Stimulated activated naive B cell treated with anti-CD40 and anti-IgM and Interleukin-4, amounts not matched to agents 10 μg/mL and 1 μg/mL and 100 μg/mL, for 72 hours (primary cell): Measurements from ENCODE around the gene ATP6V0A1.
A peak's percentile ranks its signal among the peaks of the same experiment; 100 is the strongest.
"Not testable (repeated sequence)": the region's sequence is repeated elsewhere in the genome, so short reads cannot be mapped to it uniquely, and the experiment has no call there.

Source experiments
- ATAC-seq, 2 donors: fragments of 150-1000 bp; cut with Tn5 transposase; replicated peaks; 2 replicates each; pipeline ENCODE4 v1.10.0; 2021; ENCODE audit warnings: moderate library complexity in 1 of 2
- DNase-seq: peaks from one replicate; pipeline ENCODE4 v3.0.0; 2021
- H3K27ac Mint-ChIP-seq: one replicate; pipeline ENCODE4 v1.8.0; 2022; ENCODE audit warnings: mild to moderate bottlenecking, mixed read lengths
- H3K27me3 Mint-ChIP-seq, 2 donors: one replicate each; pipeline ENCODE4 v1.8.0; 2022; ENCODE audit warnings: mixed read lengths in 2 of 2
- H3K36me3 Mint-ChIP-seq, 2 donors: one replicate each; pipeline ENCODE4 v1.8.0; 2022; ENCODE audit warnings: mixed read lengths in 2 of 2, mild to moderate bottlenecking in 1 of 2
- H3K4me1 Mint-ChIP-seq, 2 donors: one replicate each; pipeline ENCODE4 v1.8.0; 2022; ENCODE audit warnings: mixed read lengths in 2 of 2, mild to moderate bottlenecking in 1 of 2
- H3K4me3 Mint-ChIP-seq, 2 donors: one replicate each; pipeline ENCODE4 v1.8.0; 2022; ENCODE audit warnings: mild to moderate bottlenecking in 2 of 2, mixed read lengths in 2 of 2, moderate library complexity in 1 of 2
- H3K9me3 Mint-ChIP-seq, 2 donors: one replicate each; pipeline ENCODE4 v1.8.0; 2022; ENCODE audit warnings: mixed read lengths in 2 of 2, mild to moderate bottlenecking in 1 of 2

The ATP6V0A1 gene

GRCh38 chr17:42554250-42555121, 95.8 kb downstream of the ATP6V0A1 start:
- peaks cover 2 to 25% of the 10 kb centered on the region in 2 donors for H3K36me3 Mint-ChIP-seq
- H3K9me3 Mint-ChIP-seq = no peaks in the 10 kb centered on the region
- H3K27ac Mint-ChIP-seq = peak overlapping the region; percentile 98
- peaks cover 21 to 38% of the 10 kb centered on the region in 2 donors for H3K4me1 Mint-ChIP-seq
- ATAC-seq = peak; percentile 92 to 94
- DNase-seq = peak; percentile 85
- H3K4me3 Mint-ChIP-seq = peak overlapping the region; percentile 93 to 99
- H3K27me3 Mint-ChIP-seq = no peaks in the 10 kb centered on the region

GRCh38 chr17:42555122-42555622, 96.5 kb downstream of the ATP6V0A1 start:
- Mint-ChIP-seq H3K27me3 (no peaks in the 10 kb centered on the region), H3K9me3 (no peaks in the 10 kb centered on the region), H3K4me3 (peak overlapping the region; percentile 93 to 99), H3K27ac (peak overlapping the region; percentile 98), H3K36me3 (peaks cover 4 to 25% of the 10 kb centered on the region in 2 donors), H3K4me1 (peaks cover 23 to 38% of the 10 kb centered on the region in 2 donors)
- ATAC-seq (peak; percentile 18 to 20), DNase-seq (no peak)

- H3K9me3 Mint-ChIP-seq, H3K27ac Mint-ChIP-seq, DNase-seq, ATAC-seq, H3K27me3 Mint-ChIP-seq: not testable (repeated sequence)
- Mint-ChIP-seq H3K36me3 (peaks cover 4 to 21% of the 10 kb centered on the region in 2 donors), H3K4me3 (peak overlapping the region in 1 of 2 donors; percentile 93), H3K4me1 (peaks cover 23 to 32% of the 10 kb centered on the region in 2 donors)
These were observed 97.4 kb downstream of the ATP6V0A1 start for GRCh38 chr17:42555961-42556617.

GRCh38 chr17:42559075-42559474, 100.4 kb downstream of the ATP6V0A1 start:
- ATAC-seq = no peak
- Mint-ChIP-seq H3K27ac (no peak overlapping the region), H3K4me1 (peaks cover 28 to 43% of the 10 kb centered on the region in 2 donors), H3K9me3 (peaks cover 0 to 1% of the 10 kb centered on the region in 2 donors), H3K4me3 (no peak overlapping the region), H3K27me3 (no peaks in the 10 kb centered on the region), H3K36me3 (peaks cover 18 to 26% of the 10 kb centered on the region in 2 donors)
- no peak for DNase-seq

GRCh38 chr17:42560246-42560645, 101.6 kb downstream of the ATP6V0A1 start:
- DNase-seq (no peak), ATAC-seq (no peak)
- Mint-ChIP-seq H3K27me3 (no peaks in the 10 kb centered on the region), H3K4me3 (peak overlapping the region in 1 of 2 donors; percentile 56), H3K27ac (no peak overlapping the region), H3K4me1 (peaks cover 32 to 40% of the 10 kb centered on the region in 2 donors), H3K36me3 (peaks cover 22 to 32% of the 10 kb centered on the region in 2 donors), H3K9me3 (peaks cover 0 to 1% of the 10 kb centered on the region in 2 donors)

- peak; percentile 78 to 81 for ATAC-seq
- Mint-ChIP-seq H3K36me3 (peaks cover 27 to 37% of the 10 kb centered on the region in 2 donors), H3K4me1 (peaks cover 29 to 50% of the 10 kb centered on the region in 2 donors), H3K27ac (peak within 1 kb of the TSS; percentile 95), H3K27me3 (no peaks in the 10 kb centered on the region), H3K4me3 (peak within 1 kb of the TSS; percentile 92 to 99), H3K9me3 (peaks cover 0 to 1% of the 10 kb centered on the region in 2 donors)
- DNase-seq = peak; percentile 91
These were observed 103.3 kb downstream of the ATP6V0A1 start, which contains the start of gene COASY for GRCh38 chr17:42561897-42562387. TSS of gene COASY (plus strand) at chr17:42562148. CDS start at chr17:42562623, 475 bp downstream.

GRCh38 chr17:42562388-42563142, 103.9 kb downstream of the ATP6V0A1 start:
- peak overlapping the region; percentile 95 for H3K27ac Mint-ChIP-seq
- H3K27me3 Mint-ChIP-seq = no peaks in the 10 kb centered on the region
- H3K36me3 Mint-ChIP-seq = peaks cover 29 to 36% of the 10 kb centered on the region in 2 donors
- H3K9me3 Mint-ChIP-seq = peaks cover 0 to 1% of the 10 kb centered on the region in 2 donors
- no peak for DNase-seq
- H3K4me3 Mint-ChIP-seq = peak overlapping the region; percentile 92 to 99
- peaks cover 29 to 51% of the 10 kb centered on the region in 2 donors for H3K4me1 Mint-ChIP-seq
- ATAC-seq = peak; percentile 6 to 17

- H3K36me3 Mint-ChIP-seq = peaks cover 33 to 40% of the 10 kb centered on the region in 2 donors
- H3K4me3 Mint-ChIP-seq = peak overlapping the region; percentile 92 to 99
- H3K9me3 Mint-ChIP-seq = peaks cover 0 to 1% of the 10 kb centered on the region in 2 donors
- peaks cover 32 to 57% of the 10 kb centered on the region in 2 donors for H3K4me1 Mint-ChIP-seq
- H3K27ac Mint-ChIP-seq = peak overlapping the region; percentile 95
- DNase-seq (no peak), ATAC-seq (no peak)
- H3K27me3 Mint-ChIP-seq = no peaks in the 10 kb centered on the region
These were observed 104.4 kb downstream of the ATP6V0A1 start for GRCh38 chr17:42563143-42563509.

- peak overlapping the region; percentile 95 for H3K27ac Mint-ChIP-seq
- no peaks in the 10 kb centered on the region for H3K27me3 Mint-ChIP-seq
- H3K36me3 Mint-ChIP-seq = peaks cover 33 to 41% of the 10 kb centered on the region in 2 donors
- ATAC-seq (no peak), DNase-seq (no peak)
- peak overlapping the region; percentile 92 to 99 for H3K4me3 Mint-ChIP-seq
- H3K9me3 Mint-ChIP-seq = peaks cover 0 to 1% of the 10 kb centered on the region in 2 donors
- peaks cover 32 to 59% of the 10 kb centered on the region in 2 donors for H3K4me1 Mint-ChIP-seq
These were observed 104.9 kb downstream of the ATP6V0A1 start for GRCh38 chr17:42563543-42563942.

- H3K27ac Mint-ChIP-seq = peak overlapping the region; percentile 86
- no peak for DNase-seq
- H3K27me3 Mint-ChIP-seq = no peaks in the 10 kb centered on the region
- H3K4me1 Mint-ChIP-seq = peaks cover 35 to 63% of the 10 kb centered on the region in 2 donors
- H3K9me3 Mint-ChIP-seq = peaks cover 0 to 1% of the 10 kb centered on the region in 2 donors
- ATAC-seq = no peak
- H3K36me3 Mint-ChIP-seq = peaks cover 37 to 45% of the 10 kb centered on the region in 2 donors
- peak overlapping the region; percentile 92 to 99 for H3K4me3 Mint-ChIP-seq
These were observed 105.3 kb downstream of the ATP6V0A1 start for GRCh38 chr17:42563950-42564349.

- peaks cover 38 to 52% of the 10 kb centered on the region in 2 donors for H3K36me3 Mint-ChIP-seq
- DNase-seq (no peak), ATAC-seq (no peak)
- H3K4me1 Mint-ChIP-seq = peaks cover 35 to 69% of the 10 kb centered on the region in 2 donors
- H3K27ac Mint-ChIP-seq = peak overlapping the region; percentile 51
- H3K27me3 Mint-ChIP-seq = no peaks in the 10 kb centered on the region
- H3K4me3 Mint-ChIP-seq = no peak overlapping the region
- H3K9me3 Mint-ChIP-seq = peaks cover 0 to 1% of the 10 kb centered on the region in 2 donors
These were observed 106.3 kb downstream of the ATP6V0A1 start for GRCh38 chr17:42564815-42565522.

- Mint-ChIP-seq H3K36me3 (peaks cover 38 to 55% of the 10 kb centered on the region in 2 donors), H3K4me1 (peaks cover 35 to 69% of the 10 kb centered on the region in 2 donors), H3K4me3 (peak overlapping the region; percentile 97 to 98), H3K9me3 (peaks cover 0 to 1% of the 10 kb centered on the region in 2 donors), H3K27me3 (no peaks in the 10 kb centered on the region), H3K27ac (peak overlapping the region; percentile 98)
- ATAC-seq (no peak), DNase-seq (no peak)
These were observed 107.0 kb downstream of the ATP6V0A1 start for GRCh38 chr17:42565523-42566214.
